GM12878 (cell line): ENCODE results near the gene CUL4A. TPM values are rescaled to one million over a fixed set of nuclear protein-coding genes. Genes with fewer than 3 reads are reported as not detected.

Experiments
- ATAC-seq: fragments of 200-7000 bp; cut with Tn5 transposase; 3 replicates; pipeline ENCODE4 v1.9.1; 2020; ENCODE audit warnings: mild to moderate bottlenecking, moderate library complexity
- BruUV-seq: library from RNA; stranded (reverse); fragments of 400-500 nt; replicated peaks from 2 replicates; lab custom pipeline; 2021; lab: Mats Ljungman, UMichigan
- CTCF ChIA-PET: fragments of 300-600 bp; sonication (Branson Sonifier 250); formaldehyde crosslinking; extraction: SDS; loops from one replicate; lab custom pipeline; 2021; ENCODE audit warnings: inconsistent platforms; lab: Yijun Ruan, JAX
- POLR2A ChIA-PET: fragments of 350-600 bp; formaldehyde crosslinking; extraction: SDS; loops from one replicate; lab custom pipeline; 2021; ENCODE audit warnings: inconsistent platforms; lab: Charles Lee
- RAD21 ChIA-PET: fragments of 300-600 bp; sonication (Branson Sonifier 250); formaldehyde crosslinking; loops from one replicate; lab custom pipeline; 2023; ENCODE audit warnings: antibody characterized with exemption; ENCODE audit not compliant: unreplicated experiment; lab: Charles Lee
- SMC1A ChIA-PET: fragments of 300-600 bp; sonication (Branson Sonifier 250); formaldehyde crosslinking; loops from one replicate; lab custom pipeline; 2023; ENCODE audit not compliant: unreplicated experiment, uncharacterized antibody; lab: Charles Lee
- DNase-seq: peaks from one replicate; pipeline ENCODE4 v3.0.0-alpha.2; 2011; ENCODE audit warnings: low read depth, low spot score
- FAIRE-seq: peaks from 3 replicates; lab custom pipeline; 2011; peaks lifted over from hg19 to GRCh38; lab: Jason Lieb, UNC
- H2AFZ ChIP-seq: 2 replicates; pipeline ENCODE4 v1.6.0; 2011; ENCODE audit warnings: low read depth, low read length, control low read depth; ENCODE audit not compliant: control insufficient read depth
- H3K27ac ChIP-seq: 2 replicates; pipeline ENCODE4 v1.5.1; 2011; ENCODE audit warnings: control low read depth; ENCODE audit not compliant: control insufficient read depth, insufficient read depth
- H3K27me3 ChIP-seq, 2 experiments: replicated peaks in 1 of 2; 2 replicates each; pipeline versions ENCODE4 v1.6.0 to v1.6.1; 2011; ENCODE audit warnings: low read length in 1 of 2; ENCODE audit not compliant: control insufficient read depth in 2 of 2, insufficient read depth in 2 of 2
- H3K36me3 ChIP-seq, 2 experiments: 2 replicates each; pipeline ENCODE4 v1.5.1; 2011; ENCODE audit warnings: low read length in 1 of 2; ENCODE audit not compliant: control insufficient read depth in 2 of 2, insufficient read depth in 2 of 2
- H3K4me1 ChIP-seq: 2 replicates; pipeline ENCODE4 v1.6.1; 2011; ENCODE audit warnings: mild to moderate bottlenecking, low read length, moderate library complexity, mixed read lengths; ENCODE audit not compliant: control insufficient read depth, insufficient read depth
- H3K4me2 ChIP-seq: 2 replicates; pipeline ENCODE4 v1.6.0; 2011; ENCODE audit warnings: control low read depth; ENCODE audit not compliant: control insufficient read depth, insufficient read depth
- H3K4me3 ChIP-seq: fragments of 200-600 bp; sonication (generic); 2 replicates; pipeline ENCODE4 v1.5.1; 2016
- H3K79me2 ChIP-seq: 2 replicates; pipeline ENCODE4 v1.6.0; 2011; ENCODE audit warnings: low read length; ENCODE audit not compliant: control insufficient read depth, insufficient read depth
- H3K9ac ChIP-seq: 2 replicates; pipeline ENCODE4 v1.8.0; 2011; ENCODE audit warnings: low read length, control low read depth, mixed read lengths; ENCODE audit not compliant: control insufficient read depth, insufficient read depth
- H3K9me3 ChIP-seq: replicated peaks from 3 replicates; pipeline ENCODE4 v1.5.1; 2011; ENCODE audit warnings: mild to moderate bottlenecking, low read length; ENCODE audit not compliant: control insufficient read depth, insufficient read depth
- H4K20me1 ChIP-seq: 2 replicates; pipeline ENCODE4 v1.6.0; 2011; ENCODE audit not compliant: control insufficient read depth, insufficient read depth
- BMI1 ChIP-seq: fragments of 450-650 bp; IDR thresholded peaks from 2 replicates; pipeline ENCODE4 v1.6.1; 2016; ENCODE audit warnings: mild to moderate bottlenecking, moderate library complexity, borderline replicate concordance
- CBX5 ChIP-seq: sonication (generic); IDR thresholded peaks from 2 replicates; pipeline ENCODE4 v1.6.1; 2016; ENCODE audit warnings: low read depth, moderate library complexity, mild to moderate bottlenecking, inconsistent platforms
- CHD1 ChIP-seq: IDR thresholded peaks from 2 replicates; pipeline ENCODE4 v1.6.1; 2012; ENCODE audit warnings: low read depth, low read length, improper control_type of control experiment
- CHD4 ChIP-seq: fragments of 200-600 bp; sonication (generic); IDR thresholded peaks from 2 replicates; pipeline ENCODE4 v1.6.1; 2016; ENCODE audit warnings: mild to moderate bottlenecking
- MEF2A ChIP-seq: IDR thresholded peaks from 2 replicates; pipeline ENCODE4 v1.6.1; 2011; ENCODE audit warnings: low read depth, mild to moderate bottlenecking, low read length, moderate library complexity; ENCODE audit not compliant: insufficient read depth
- MTA2 ChIP-seq: fragments of 450-650 bp; IDR thresholded peaks from 2 replicates; pipeline ENCODE4 v1.6.1; 2016; ENCODE audit warnings: low read depth, mild to moderate bottlenecking, moderate library complexity
- NR2C2 ChIP-seq: IDR thresholded peaks from 2 replicates; pipeline ENCODE4 v1.6.1; 2011; ENCODE audit warnings: borderline replicate concordance, low read depth; ENCODE audit not compliant: control insufficient read depth, insufficient read length
- PBX3 ChIP-seq: IDR thresholded peaks from 2 replicates; pipeline ENCODE4 v1.6.1; 2011; ENCODE audit warnings: mild to moderate bottlenecking, low read depth, low read length, moderate library complexity; ENCODE audit not compliant: insufficient replicate concordance
- POLR2AphosphoS5 ChIP-seq: IDR thresholded peaks from 2 replicates; pipeline ENCODE4 v1.6.1; 2011; ENCODE audit warnings: mild to moderate bottlenecking, low read length, inconsistent platforms
- SIN3A ChIP-seq: IDR thresholded peaks from 2 replicates; pipeline ENCODE4 v1.6.1; 2012; ENCODE audit warnings: low read depth, low read length, improper control_type of control experiment
- SREBF1 ChIP-seq: IDR thresholded peaks from 2 replicates; pipeline ENCODE4 v1.6.1; 2012; ENCODE audit warnings: mild to moderate bottlenecking, low read length
- ZZZ3 ChIP-seq: IDR thresholded peaks from 2 replicates; pipeline ENCODE4 v1.6.1; 2011; ENCODE audit warnings: low read depth; ENCODE audit not compliant: control insufficient read depth, insufficient read length
- WGBS: methylation state at CpG from one replicate; pipeline ENCODE4 v1.1.6; 2016; ENCODE audit warnings: low lambda C conversion rate; ENCODE audit not compliant: insufficient replicate concordance, insufficient coverage; ENCODE audit errors: missing lambda C conversion rate; 5-methylcytosine and 5-hydroxymethylcytosine counted together
- in situ Hi-C: fragments of 300-500 bp; cut with MboI; formaldehyde crosslinking; loops from 9 replicates; pipeline ENCODE4 v1.14.3; 2018; ENCODE audit warnings: mixed read lengths
- intact Hi-C: fragments of 100-400 bp; cut with micrococcal nuclease; formaldehyde crosslinking; loops from one replicate; pipeline ENCODE4 v1.14.2; 2022; ENCODE audit not compliant: unreplicated experiment
- polyA plus RNA-seq, 11 experiments: library from polyadenylated mRNA; depleted of rRNA in 4 of 11; unstranded in 6 of 11; stranded (reverse) in 5 of 11; fragments of >200 nt; fragmentation: Nextera tagmentation in 4 of 11; fragmentation: Illumina TruSeq in 1 of 11; extraction: Ambion mirVana in 4 of 11; extraction: Trizol in 1 of 11; gene quantifications; 1 replicate in 1 of 11; 2 replicates in 10 of 11; pipeline versions ENCODE4 v1.2.1 to v1.2.3, GENCODE V29; 2011 to 2016; ENCODE audit warnings: inconsistent platforms in 2 of 11, missing spikeins in 2 of 11, low read depth in 1 of 11
- total RNA-seq, 4 experiments: library from RNA; depleted of rRNA in 3 of 4; stranded (reverse); fragments of >200 nt in 3 of 4; fragmentation: Illumina TruSeq in 1 of 4; extraction: Trizol in 1 of 4; gene quantifications; 2 replicates each; pipeline versions ENCODE4 v1.2.1 to v1.2.3, GENCODE V29; 2013 to 2021
- TF ChIP-seq, protein P1 (sequence below): IDR thresholded peaks from 2 replicates; pipeline ENCODE4 v1.6.1; 2012; ENCODE audit warnings: low read depth, low read length, improper control_type of control experiment

Gene CUL4A
- total and polyA plus RNA-seq, 10 of the 15 experiments (the other 5 are each of a cell fraction or from before 2014, with no cell fraction given) = 19.7 to 74.3 (median 55.6) TPM

GRCh38 chr13:113184568-113185440, 24.6 kb upstream of the CUL4A start:
- H3K4me2 ChIP-seq = no peak overlapping the region
- CTCF ChIA-PET = no interaction called here
- H3K4me3 ChIP-seq = no peak overlapping the region
- no peak overlapping the region for H2AFZ ChIP-seq
- POLR2A ChIA-PET = interaction anchor here (0.7 kb wide), 1 partner anchor 19 kb away, joined by 3 read pairs; no protein-coding TSS in a partner anchor
- ATAC-seq (no peak), DNase-seq (no peak), FAIRE-seq (no peak)
- peaks cover 10 to 27% of the 10 kb centered on the region in 2 experiments for H3K36me3 ChIP-seq
- intact Hi-C loops = no loop called here
- RAD21 ChIA-PET = no interaction called here
- no peak overlapping the region for H3K27ac ChIP-seq
- in situ Hi-C loops = no loop called here
- no peaks in the 10 kb centered on the region for H4K20me1 ChIP-seq
- H3K27me3 ChIP-seq = no peaks in the 10 kb centered on the region
- peaks cover 13% of the 10 kb centered on the region; the same call in 2 of the 3 replicates for H3K9me3 ChIP-seq
- H3K9ac ChIP-seq = no peak overlapping the region
- TF ChIP-seq SIN3A (no peak), CBX5 (no peak), MTA2 (no peak), POLR2AphosphoS5 (no peak), NR2C2 (no peak), MEF2A (no peak), ZZZ3 (no peak), PBX3 (no peak), BMI1 (no peak), SREBF1 (no peak), CHD1 (no peak), CHD4 (no peak)
- TF ChIP-seq, protein P1, sequence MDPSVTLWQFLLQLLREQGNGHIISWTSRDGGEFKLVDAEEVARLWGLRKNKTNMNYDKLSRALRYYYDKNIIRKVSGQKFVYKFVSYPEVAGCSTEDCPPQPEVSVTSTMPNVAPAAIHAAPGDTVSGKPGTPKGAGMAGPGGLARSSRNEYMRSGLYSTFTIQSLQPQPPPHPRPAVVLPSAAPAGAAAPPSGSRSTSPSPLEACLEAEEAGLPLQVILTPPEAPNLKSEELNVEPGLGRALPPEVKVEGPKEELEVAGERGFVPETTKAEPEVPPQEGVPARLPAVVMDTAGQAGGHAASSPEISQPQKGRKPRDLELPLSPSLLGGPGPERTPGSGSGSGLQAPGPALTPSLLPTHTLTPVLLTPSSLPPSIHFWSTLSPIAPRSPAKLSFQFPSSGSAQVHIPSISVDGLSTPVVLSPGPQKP = no peak
- 96% methylated on average over 22 of the region's 22 CpGs for WGBS
- BruUV-seq = no TSS peak
- no peaks in the 10 kb centered on the region; the same call in 1 of the 2 replicates for H3K79me2 ChIP-seq
- H3K4me1 ChIP-seq = peaks cover 13% of the 10 kb centered on the region
- SMC1A ChIA-PET = no interaction called here
